Measurements from ENCODE around the gene ZNF836. TPM values are rescaled to one million over a fixed set of nuclear protein-coding genes. Genes with fewer than 3 reads are reported as not detected.
"Not testable (repeated sequence)": the region's sequence is repeated elsewhere in the genome, so short reads cannot be mapped to it uniquely, and the experiment has no call there.

The ZNF836 gene
- total RNA-seq, 4 donors from 2014 or later = 15.3 to 35.3 (median 24.7) TPM

- no peak overlapping the region for H3K4me3 ChIP-seq (ENCODE audit: low read depth, poor library complexity, severe bottlenecking)
- intact Hi-C loops (cut with DNase I; ENCODE audit: low total_unique reads) = no loop called here
- no peak for DNase-seq (ENCODE audit: low spot score in 2 of 2)
- TF ChIP-seq POLR2A (IDR thresholded peaks at IDR 0.05) (no peak), CTCF (IDR thresholded peaks at IDR 0.05) (no peak)
- WGBS, 2 donors = 87 to 91% methylated on average over 5 of the region's 5 CpGs
These were observed 42.8 kb upstream of the ZNF836 start for GRCh38 chr19:52214241-52214640.

DNA sequence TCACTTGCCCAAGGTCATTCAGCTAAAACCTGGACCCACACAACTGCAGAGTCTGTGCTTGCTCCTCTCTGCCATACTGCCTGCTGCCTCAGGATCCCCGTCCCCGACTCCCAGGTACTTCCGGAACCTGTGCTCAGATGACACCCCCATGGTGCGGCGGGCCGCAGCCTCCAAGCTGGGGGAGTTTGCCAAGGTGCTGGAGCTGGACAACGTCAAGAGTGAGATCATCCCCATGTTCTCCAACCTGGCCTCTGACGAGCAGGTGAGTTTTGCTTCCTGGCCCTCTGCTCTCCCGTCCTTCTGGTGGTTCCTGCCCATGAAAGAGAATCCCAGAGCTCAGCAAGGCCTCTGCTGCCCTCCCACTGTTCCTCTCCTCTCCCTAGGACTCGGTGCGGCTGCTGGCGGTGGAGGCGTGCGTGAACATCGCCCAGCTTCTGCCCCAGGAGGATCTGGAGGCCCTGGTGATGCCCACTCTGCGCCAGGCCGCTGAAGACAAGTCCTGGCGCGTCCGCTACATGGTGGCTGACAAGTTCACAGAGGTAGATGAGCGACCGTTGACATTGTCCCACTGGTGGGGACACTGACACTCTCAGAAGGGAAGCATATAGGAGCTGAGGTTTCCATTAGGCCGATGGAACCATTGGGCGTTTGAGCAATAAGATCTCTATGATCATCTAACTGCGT, 41.3 kb upstream of the ZNF836 start:
- peak in 1 of 2 donors; percentile 78 for DNase-seq (ENCODE audit: low spot score in 2 of 2)
- no peak overlapping the region for H3K4me3 ChIP-seq (ENCODE audit: low read depth, poor library complexity, severe bottlenecking)
- 96% methylated on average over 25 of the region's 25 CpGs for WGBS, 2 donors
- TF ChIP-seq CTCF (IDR thresholded peaks at IDR 0.05) (no peak), POLR2A (IDR thresholded peaks at IDR 0.05) (no peak)
- intact Hi-C loops (cut with DNase I; ENCODE audit: low total_unique reads) = no loop called here

GRCh38 chr19:52211926-52212571, 40.6 kb upstream of the ZNF836 start:
- 84 to 93% methylated on average over 11 of the region's 11 CpGs for WGBS, 2 donors
- DNase-seq (ENCODE audit: low spot score in 2 of 2) = peak in 1 of 2 donors; percentile 13
- intact Hi-C loops (cut with DNase I; ENCODE audit: low total_unique reads) = no loop called here
- TF ChIP-seq POLR2A (IDR thresholded peaks at IDR 0.05) (no peak), CTCF (IDR thresholded peaks at IDR 0.05) (no peak)
- H3K4me3 ChIP-seq (ENCODE audit: low read depth, poor library complexity, severe bottlenecking) = no peak overlapping the region

DNA sequence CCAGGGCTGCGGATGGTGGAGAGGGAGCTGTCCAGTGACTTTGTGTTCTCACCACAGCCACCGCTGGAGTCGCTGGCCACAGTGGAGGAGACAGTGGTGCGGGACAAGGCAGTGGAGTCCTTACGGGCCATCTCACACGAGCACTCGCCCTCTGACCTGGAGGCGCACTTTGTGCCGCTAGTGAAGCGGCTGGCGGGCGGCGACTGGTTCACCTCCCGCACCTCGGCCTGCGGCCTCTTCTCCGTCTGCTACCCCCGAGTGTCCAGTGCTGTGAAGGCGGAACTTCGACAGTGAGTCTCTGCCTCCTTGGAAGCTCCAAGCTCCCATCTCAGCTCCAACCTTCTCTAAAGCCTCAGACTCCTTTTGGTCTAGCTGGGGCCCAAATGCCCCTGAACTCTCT, 39.8 kb upstream of the ZNF836 start:
- 96% methylated on average over 20 of the region's 20 CpGs for WGBS, 2 donors
- DNase-seq (ENCODE audit: low spot score in 2 of 2) = peak in 1 of 2 donors; percentile 72
- no peak for TF ChIP-seq POLR2A (IDR thresholded peaks at IDR 0.05)
- TF ChIP-seq CTCF (IDR thresholded peaks at IDR 0.05) = no peak
- H3K4me3 ChIP-seq (ENCODE audit: low read depth, poor library complexity, severe bottlenecking) = no peak overlapping the region
- intact Hi-C loops (cut with DNase I; ENCODE audit: low total_unique reads) = no loop called here

DNA sequence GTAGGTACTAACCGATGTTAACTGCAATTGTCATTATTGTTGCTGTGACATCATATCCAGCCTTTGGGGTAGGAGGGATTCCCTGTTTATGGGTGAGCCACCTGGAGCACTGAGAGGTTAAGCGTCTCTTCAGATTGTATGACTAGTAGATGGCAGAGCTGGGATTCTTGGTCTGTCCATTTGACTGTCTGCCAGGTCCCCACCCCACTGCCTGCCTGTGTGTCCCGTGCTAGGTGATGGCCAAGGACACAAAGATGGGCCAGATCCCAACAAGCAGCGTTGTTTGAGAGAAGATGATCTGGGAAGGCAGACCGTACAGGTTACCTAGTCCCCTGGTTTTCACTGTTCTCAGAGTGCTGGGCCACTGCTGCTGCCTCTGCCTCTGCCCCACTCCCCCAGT, 35.1 kb upstream of the ZNF836 start:
- TF ChIP-seq CTCF (IDR thresholded peaks at IDR 0.05) (no peak), POLR2A (IDR thresholded peaks at IDR 0.05) (no peak)
- intact Hi-C loops (cut with DNase I; ENCODE audit: low total_unique reads) = no loop called here
- no peak overlapping the region for H3K4me3 ChIP-seq (ENCODE audit: low read depth, poor library complexity, severe bottlenecking)
- 81 to 88% methylated on average over 5 of the region's 5 CpGs for WGBS, 2 donors
- DNase-seq (ENCODE audit: low spot score in 2 of 2) = no peak

DNA sequence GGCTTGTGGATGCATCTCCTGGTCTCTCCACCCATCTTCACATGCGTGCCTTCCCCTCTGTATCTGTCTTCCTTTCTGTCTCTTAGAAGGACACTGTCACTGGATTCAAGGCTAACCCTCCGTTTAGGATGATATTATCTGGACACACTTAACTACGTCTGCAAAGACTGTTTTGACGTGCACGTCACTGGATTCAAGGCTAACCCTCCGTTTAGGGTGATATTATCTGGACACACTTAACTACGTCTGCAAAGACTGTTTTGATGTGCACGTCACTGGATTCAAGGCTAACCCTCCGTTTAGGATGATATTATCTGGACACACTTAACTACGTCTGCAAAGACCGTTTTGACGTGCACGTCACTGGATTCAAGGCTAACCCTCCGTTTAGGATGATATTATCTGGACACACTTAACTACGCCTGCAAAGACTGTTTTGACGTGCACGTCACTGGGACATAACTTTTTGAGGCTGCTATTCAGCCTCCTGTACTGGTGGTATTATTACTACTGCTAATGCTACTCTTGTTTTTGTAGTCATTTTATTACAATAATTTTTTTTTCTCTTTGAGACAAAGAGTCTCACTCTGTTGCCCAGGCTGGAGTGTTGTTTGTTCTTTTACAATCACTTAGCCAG, 29.5 kb upstream of the ZNF836 start:
- DNase-seq (ENCODE audit: low spot score in 2 of 2); H3K4me3 ChIP-seq (ENCODE audit: low read depth, poor library complexity, severe bottlenecking); intact Hi-C loops (cut with DNase I; ENCODE audit: low total_unique reads): not testable (repeated sequence)
- 79 to 83% methylated on average over 17 of the region's 17 CpGs for WGBS, 2 donors
